ENCODE results near the gene LPAR1.

Gene LPAR1

DNA sequence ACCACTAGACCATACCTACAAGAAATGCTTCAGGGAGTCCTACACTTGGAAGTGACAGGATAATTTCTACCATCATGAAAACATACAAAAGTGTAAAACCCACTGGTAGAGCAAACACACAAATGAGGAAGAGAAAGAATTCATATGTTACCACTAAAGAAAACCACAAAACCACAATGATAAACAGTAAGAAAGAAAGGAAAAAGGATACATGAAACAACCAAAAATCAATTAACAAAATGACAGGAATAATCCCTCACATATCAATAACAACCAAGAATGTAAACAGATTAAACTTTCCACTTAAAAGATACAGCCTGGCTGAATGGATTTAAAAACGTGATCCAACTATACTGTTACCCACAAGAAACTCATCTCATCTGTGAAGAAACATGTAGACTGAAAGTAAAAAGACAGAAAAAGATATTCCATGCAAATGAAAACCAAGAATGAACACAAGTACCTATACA is 83.4 kb downstream of the LPAR1 start:
- DNase-seq (ENCODE audit: low read depth in 2 of 2), result no peak

- no peak for DNase-seq (ENCODE audit: low read depth in 2 of 2)
Measured at GRCh38 chr9:110952540-110952859, 85.8 kb downstream of the LPAR1 start.

GRCh38 chr9:110951805-110952539 is 86.3 kb downstream of the LPAR1 start:
- DNase-seq (ENCODE audit: low read depth in 2 of 2), result no peak

GRCh38 chr9:110950041-110950645 is 88.1 kb downstream of the LPAR1 start:
- DNase-seq (ENCODE audit: low read depth in 2 of 2), result no peak

- DNase-seq (ENCODE audit: low read depth in 2 of 2), result no peak
Measured at GRCh38 chr9:110949081-110949480, 89.2 kb downstream of the LPAR1 start.

GRCh38 chr9:110947491-110948044 is 90.7 kb downstream of the LPAR1 start:
- no peak for DNase-seq (ENCODE audit: low read depth in 2 of 2)

GRCh38 chr9:110942522-110942921 is 95.7 kb downstream of the LPAR1 start:
- DNase-seq (ENCODE audit: low read depth in 2 of 2), result no peak

GRCh38 chr9:110940951-110941557 is 97.2 kb downstream of the LPAR1 start:
- DNase-seq (ENCODE audit: low read depth in 2 of 2), result no peak

GRCh38 chr9:110939573-110939972 is 98.7 kb downstream of the LPAR1 start:
- DNase-seq (ENCODE audit: low read depth in 2 of 2), result no peak

DNA sequence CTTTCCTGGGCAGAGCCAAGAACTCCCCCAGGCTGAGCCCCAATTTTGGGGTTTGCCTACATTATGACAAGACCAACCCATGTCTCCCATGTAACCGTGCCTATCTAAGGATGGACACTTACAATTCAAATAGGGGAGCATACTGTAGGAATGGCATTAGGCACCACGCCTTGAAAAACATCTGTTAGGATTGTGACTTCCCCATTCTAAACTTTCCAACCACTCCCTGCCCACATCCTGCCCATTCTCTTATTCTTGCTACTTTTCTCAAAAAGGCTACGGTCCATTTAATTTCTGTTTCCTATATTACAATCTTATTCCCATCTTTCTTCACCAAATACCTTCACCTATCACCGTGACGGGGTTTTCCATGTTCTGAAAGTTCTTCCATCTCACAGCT is 99.2 kb downstream of the LPAR1 start:
- DNase-seq (ENCODE audit: low read depth in 2 of 2), result no peak

DNA sequence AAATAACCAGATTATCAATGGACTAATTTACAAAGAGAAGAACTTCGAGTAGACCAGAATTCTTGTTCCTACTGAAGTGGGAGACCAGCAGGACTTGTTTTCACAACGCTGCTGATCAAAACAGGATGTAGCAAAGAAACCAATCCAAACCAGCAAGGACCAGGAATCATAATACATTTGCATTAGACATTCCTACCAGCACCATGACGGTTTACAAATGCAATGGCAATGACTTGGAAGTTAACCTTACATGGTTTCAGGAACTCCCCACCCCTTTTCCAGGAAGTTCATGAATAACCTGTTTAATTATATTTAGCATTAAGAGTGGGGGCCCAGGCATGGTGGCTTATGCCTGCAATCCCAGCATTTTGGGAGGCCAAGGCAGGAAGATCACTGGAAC is 100.0 kb downstream of the LPAR1 start:
- no peak for DNase-seq (ENCODE audit: low read depth in 2 of 2)

- DNase-seq (ENCODE audit: low read depth in 2 of 2), result no peak
Measured at GRCh38 chr9:110936719-110937452, 101.4 kb downstream of the LPAR1 start.

GRCh38 chr9:110936237-110936636 is 102.0 kb downstream of the LPAR1 start:
- DNase-seq (ENCODE audit: low read depth in 2 of 2), result no peak

GRCh38 chr9:110935829-110936228 is 102.4 kb downstream of the LPAR1 start:
- DNase-seq (ENCODE audit: low read depth in 2 of 2), result no peak

GRCh38 chr9:110933350-110934001 is 104.8 kb downstream of the LPAR1 start:
- DNase-seq (ENCODE audit: low read depth in 2 of 2), result no peak

- DNase-seq (ENCODE audit: low read depth in 2 of 2), result no peak
Measured at GRCh38 chr9:110932863-110933262, 105.4 kb downstream of the LPAR1 start.

GRCh38 chr9:110928599-110928998 is 109.7 kb downstream of the LPAR1 start:
- DNase-seq (ENCODE audit: low read depth in 2 of 2), result no peak

GRCh38 chr9:110926828-110927487 is 111.3 kb downstream of the LPAR1 start:
- no peak for DNase-seq (ENCODE audit: low read depth in 2 of 2)

DNA sequence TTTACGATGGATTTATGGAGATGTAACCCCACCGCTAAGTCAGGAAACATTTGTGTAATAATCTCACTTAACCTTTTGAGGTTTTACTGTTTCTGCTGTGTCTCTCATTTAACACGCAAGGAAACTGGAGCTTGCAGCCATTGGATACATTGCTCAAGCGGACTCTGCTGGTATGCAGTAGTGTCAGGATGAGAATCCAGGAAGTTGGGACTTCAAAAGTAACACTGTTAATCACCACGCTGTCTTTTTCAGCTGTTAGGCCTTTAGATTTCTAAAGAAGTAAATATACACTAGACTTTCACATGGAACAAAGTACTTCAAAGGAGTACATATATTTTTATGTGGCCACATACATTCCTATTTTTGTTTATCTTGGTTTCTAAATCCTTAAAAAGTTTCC is 114.7 kb downstream of the LPAR1 start:
- no peak for DNase-seq (ENCODE audit: low read depth in 2 of 2)

- DNase-seq (ENCODE audit: low read depth in 2 of 2), result no peak
Measured at GRCh38 chr9:110922145-110922544, 116.1 kb downstream of the LPAR1 start.

DNA sequence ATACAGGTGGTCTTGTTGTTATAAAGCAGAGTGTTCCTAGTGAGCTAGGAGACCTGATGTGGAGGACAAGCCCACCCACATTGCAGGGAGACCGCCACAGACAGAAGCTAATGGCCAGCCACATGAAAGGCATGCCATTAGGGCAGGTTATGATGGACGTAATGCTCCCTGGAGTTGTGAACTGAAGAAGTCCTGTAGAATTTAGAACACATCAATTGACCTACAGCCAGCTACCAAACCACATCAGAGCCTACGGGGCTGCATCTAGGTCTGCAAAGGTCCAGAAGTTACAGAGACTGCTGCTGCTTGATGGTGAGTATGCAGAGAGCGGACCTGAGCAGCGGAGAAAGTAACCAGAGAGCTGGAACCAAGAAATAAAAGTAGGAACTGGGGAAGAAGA is 116.6 kb downstream of the LPAR1 start:
- no peak for DNase-seq (ENCODE audit: low read depth in 2 of 2)

All from stimulated activated CD4-positive, alpha-beta T cell treated with anti-CD3 and anti-CD28 coated beads, Interleukin-12 subunit alpha, Interleukin-12 subunit beta, amount 100 ng/mL, for 24 hours (primary cell).